ENCODE data around the gene C19orf38.

DNA sequence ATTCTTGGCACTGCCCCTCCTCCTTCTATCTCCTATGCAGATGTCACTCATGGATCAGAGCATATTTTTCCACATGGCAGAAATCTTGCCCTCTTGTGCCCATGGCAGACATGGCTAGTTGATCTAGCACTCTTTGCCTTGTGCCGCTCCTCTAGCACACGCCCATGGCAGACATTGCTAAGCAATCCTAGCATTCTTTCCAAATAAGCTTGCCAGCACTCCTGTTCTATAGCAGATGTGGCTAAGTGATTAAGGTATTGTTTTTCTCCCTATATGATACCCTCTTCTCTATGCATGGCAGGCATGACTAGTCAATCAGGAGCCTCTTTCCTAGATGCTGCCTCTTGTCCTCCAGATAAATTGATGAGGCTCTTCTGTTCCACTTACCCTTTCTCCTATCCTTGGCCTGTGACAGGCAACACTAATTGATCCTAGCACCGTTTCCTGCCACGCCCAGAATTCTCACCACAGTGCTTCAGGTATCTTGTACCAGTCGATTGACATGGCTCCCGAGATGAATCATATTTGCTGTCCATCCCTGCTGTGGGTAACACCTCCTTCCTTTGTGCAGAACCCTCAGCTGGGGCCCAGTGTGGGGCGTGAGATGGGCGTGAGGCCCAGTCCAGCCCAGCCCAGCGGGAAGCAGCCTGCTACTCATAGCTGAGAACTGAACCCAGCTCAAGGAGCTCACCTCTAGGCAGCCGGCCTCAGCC is 39.1 kb upstream of the C19orf38 start:
- no peak for TF ChIP-seq EZH2 (IDR thresholded peaks at IDR 0.05; ENCODE audit: borderline replicate concordance, low read length)
- TF ChIP-seq, protein P1, sequence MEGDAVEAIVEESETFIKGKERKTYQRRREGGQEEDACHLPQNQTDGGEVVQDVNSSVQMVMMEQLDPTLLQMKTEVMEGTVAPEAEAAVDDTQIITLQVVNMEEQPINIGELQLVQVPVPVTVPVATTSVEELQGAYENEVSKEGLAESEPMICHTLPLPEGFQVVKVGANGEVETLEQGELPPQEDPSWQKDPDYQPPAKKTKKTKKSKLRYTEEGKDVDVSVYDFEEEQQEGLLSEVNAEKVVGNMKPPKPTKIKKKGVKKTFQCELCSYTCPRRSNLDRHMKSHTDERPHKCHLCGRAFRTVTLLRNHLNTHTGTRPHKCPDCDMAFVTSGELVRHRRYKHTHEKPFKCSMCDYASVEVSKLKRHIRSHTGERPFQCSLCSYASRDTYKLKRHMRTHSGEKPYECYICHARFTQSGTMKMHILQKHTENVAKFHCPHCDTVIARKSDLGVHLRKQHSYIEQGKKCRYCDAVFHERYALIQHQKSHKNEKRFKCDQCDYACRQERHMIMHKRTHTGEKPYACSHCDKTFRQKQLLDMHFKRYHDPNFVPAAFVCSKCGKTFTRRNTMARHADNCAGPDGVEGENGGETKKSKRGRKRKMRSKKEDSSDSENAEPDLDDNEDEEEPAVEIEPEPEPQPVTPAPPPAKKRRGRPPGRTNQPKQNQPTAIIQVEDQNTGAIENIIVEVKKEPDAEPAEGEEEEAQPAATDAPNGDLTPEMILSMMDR (conservative IDR thresholded peaks at IDR 0.05 in 1 of 2, IDR thresholded peaks at IDR 0.05 in 1 of 2; ENCODE audit: extremely low read depth in 1 of 2, insufficient read depth in 1 of 2, low read depth in 1 of 2, low read length in 2 of 2): no peak

All from mammary epithelial cell (primary cell).